Measurements from ENCODE around the gene FADS2. TPM values are rescaled to one million over a fixed set of nuclear protein-coding genes. Genes with fewer than 3 reads are reported as not detected.

Gene FADS2
- total and polyA plus RNA-seq, 10 of the 15 experiments (the other 5 are each of a cell fraction or from before 2014, with no cell fraction given): 3.3 to 313 (median 149) TPM

- Histone ChIP-seq H2AFZ (ENCODE audit: control insufficient read depth, low read depth, low read length) (no peak overlapping the region), H3K27me3 (replicated peaks in 1 of 2; ENCODE audit: control insufficient read depth in 2 of 2, insufficient read depth in 2 of 2, low read length in 1 of 2) (no peaks in the 10 kb centered on the region; a peak in 1 of 4 replicates), H3K27ac (ENCODE audit: control insufficient read depth, insufficient read depth) (no peak overlapping the region), H3K4me2 (ENCODE audit: control insufficient read depth, insufficient read depth) (no peak overlapping the region), H4K20me1 (ENCODE audit: control insufficient read depth, insufficient read depth) (no peaks in the 10 kb centered on the region), H3K9ac (ENCODE audit: control insufficient read depth, insufficient read depth, low read length) (no peak overlapping the region), H3K36me3 (ENCODE audit: control insufficient read depth in 2 of 2, insufficient read depth in 2 of 2, low read length in 1 of 2) (no peaks in the 10 kb centered on the region), H3K9me3 (replicated peaks; ENCODE audit: control insufficient read depth, insufficient read depth, low read length) (no peaks in the 10 kb centered on the region; the same call in 2 of the 3 replicates), H3K79me2 (ENCODE audit: control insufficient read depth, insufficient read depth, low read length) (no peaks in the 10 kb centered on the region), H3K4me1 (ENCODE audit: control insufficient read depth, insufficient read depth, low read length) (peaks cover 22% of the 10 kb centered on the region), H3K4me3 (no peak overlapping the region)
- RAD21 ChIA-PET (ENCODE audit: unreplicated experiment): interaction anchor here (1.1 kb wide), 1 partner anchor 86 kb away, joined by 4 read pairs; no protein-coding TSS in a partner anchor
- no peak for TF ChIP-seq ZBTB11 (CRISPR knock-in tag; IDR thresholded peaks at IDR 0.05)
- TF ChIP-seq RFX5 (IDR thresholded peaks at IDR 0.05; ENCODE audit: low read depth, low read length): no peak
- TF ChIP-seq SREBF1 (IDR thresholded peaks at IDR 0.05; ENCODE audit: low read length): no peak
- no peak for TF ChIP-seq BCL11A (IDR thresholded peaks at IDR 0.05; ENCODE audit: low read depth, low read length)
- TF ChIP-seq TARDBP (IDR thresholded peaks at IDR 0.05; ENCODE audit: borderline replicate concordance): no peak
- no peak for TF ChIP-seq YY1 (IDR thresholded peaks at IDR 0.05; ENCODE audit: low read depth, low read length)
- TF ChIP-seq SMAD5 (IDR thresholded peaks at IDR 0.05; ENCODE audit: low read depth): no peak
- TF ChIP-seq PAX8 (IDR thresholded peaks at IDR 0.05): no peak
- no peak for TF ChIP-seq RUNX3 (IDR thresholded peaks at IDR 0.05; ENCODE audit: low read length)
- no peak for TF ChIP-seq MTA2 (IDR thresholded peaks at IDR 0.05; ENCODE audit: low read depth)
- no peak for TF ChIP-seq SKIL (IDR thresholded peaks at IDR 0.05; ENCODE audit: low read depth, poor library complexity, severe bottlenecking)
- no peak for TF ChIP-seq PRDM15 (CRISPR knock-in tag; IDR thresholded peaks at IDR 0.05)
- TF ChIP-seq MYB (IDR thresholded peaks at IDR 0.05; ENCODE audit: borderline replicate concordance, low read depth, low read length): no peak
- TF ChIP-seq WRNIP1 (IDR thresholded peaks at IDR 0.05; ENCODE audit: borderline replicate concordance, low read depth, low read length): no peak
- TF ChIP-seq CREB1 (IDR thresholded peaks at IDR 0.05; ENCODE audit: low read depth): no peak
- POLR2A ChIA-PET: no interaction called here
- in situ Hi-C loops (cut with MboI) (no loop called here), intact Hi-C loops (cut with micrococcal nuclease; ENCODE audit: unreplicated experiment) (no loop called here)
- DNase-seq (ENCODE audit: low read depth, low spot score) (no peak), FAIRE-seq (no peak), ATAC-seq (no peak)
- SMC1A ChIA-PET (ENCODE audit: uncharacterized antibody, unreplicated experiment): interaction anchor here (0.9 to 1.6 kb wide), 2 partner anchors 47 to 198 kb away, joined by 3 to 4 read pairs; no protein-coding TSS in a partner anchor
- CTCF ChIA-PET: interaction anchor here (0.6 to 2.2 kb wide), 7 partner anchors 11 to 449 kb away, joined by 3 to 7 read pairs (median 5); no protein-coding TSS in a partner anchor
- BruUV-seq (replicated peaks): no TSS peak
- WGBS (ENCODE audit: insufficient coverage, insufficient replicate concordance, low lambda C conversion rate, missing lambda C conversion rate): 53% methylated on average over 5 of the region's 5 CpGs
These were observed 55.8 kb downstream of the FADS2 start for GRCh38 chr11:61883947-61884346.

Data from GM12878 (cell line).